ENCODE measurements around the gene CAPRIN2. TPM values are rescaled to one million over a fixed set of nuclear protein-coding genes. Genes with fewer than 3 reads are reported as not detected.

The CAPRIN2 gene
- total and polyA plus RNA-seq, 3 experiments from 2014 or later, result 8.8 to 11.5 (median 11.1) TPM

GRCh38 chr12:30687265-30687986 is 67.3 kb downstream of the CAPRIN2 start:
- Mint-ChIP-seq H3K27ac (peak overlapping the region in 4 of 8 donors; percentile 1 to 58 (median 48)), H3K9me3 (no peaks in the 10 kb centered on the region), H3K4me1 (peaks cover 27 to 41% (median 38%) of the 10 kb centered on the region in 3 donors), H3K36me3 (peaks cover 0 to 45% (median 18%) of the 10 kb centered on the region in 3 donors), H3K4me3 (no peak overlapping the region), H3K27me3 (no peaks in the 10 kb centered on the region)
- Histone ChIP-seq H3K27me3 (ENCODE audit: insufficient read depth, low read length, poor library complexity, severe bottlenecking) (no peaks in the 10 kb centered on the region), H3K4me3 (ENCODE audit: low read length) (no peak overlapping the region), H3K36me3 (ENCODE audit: insufficient read depth, low read length) (peaks cover 5% of the 10 kb centered on the region), H3K27ac (ENCODE audit: low read depth, low read length) (no peak overlapping the region), H3K9me3 (ENCODE audit: low read length) (no peaks in the 10 kb centered on the region), H3K4me1 (ENCODE audit: insufficient read depth, low read length) (no peaks in the 10 kb centered on the region)
- DNase-seq, result no peak
- ChIA-PET CTCF (no interaction called here), POLR2A (no interaction called here)

- ChIA-PET CTCF (no interaction called here), POLR2A (no interaction called here)
These were observed 75.5 kb downstream of the CAPRIN2 start for GRCh38 chr12:30679241-30679640.

GRCh38 chr12:30678221-30678620 is 76.5 kb downstream of the CAPRIN2 start:
- no peaks in the 10 kb centered on the region for H3K4me1 Mint-ChIP-seq
- peaks cover 33% of the 10 kb centered on the region for H3K36me3 ChIP-seq (ENCODE audit: insufficient read depth, low read length)
- no peaks in the 10 kb centered on the region for H3K9me3 Mint-ChIP-seq
- H3K4me1 ChIP-seq (ENCODE audit: insufficient read depth, low read length), result no peaks in the 10 kb centered on the region
- H3K27me3 ChIP-seq (ENCODE audit: insufficient read depth, low read length, poor library complexity, severe bottlenecking), result no peaks in the 10 kb centered on the region
- H3K27me3 Mint-ChIP-seq, result no peaks in the 10 kb centered on the region
- CTCF ChIA-PET, result no interaction called here
- H3K9me3 ChIP-seq (ENCODE audit: low read length), result no peaks in the 10 kb centered on the region
- no peak overlapping the region for H3K4me3 Mint-ChIP-seq
- H3K36me3 Mint-ChIP-seq, result peaks cover 0 to 76% (median 23%) of the 10 kb centered on the region in 3 donors
- no peak overlapping the region for H3K27ac ChIP-seq (ENCODE audit: low read depth, low read length)
- POLR2A ChIA-PET, result no interaction called here
- no peak overlapping the region for H3K4me3 ChIP-seq (ENCODE audit: low read length)
- no peak overlapping the region for H3K27ac Mint-ChIP-seq
- DNase-seq, result no peak

More at GRCh38 chr12:30679241-30679640, 75.5 kb downstream of the CAPRIN2 start:
- peaks cover 33% of the 10 kb centered on the region for H3K36me3 ChIP-seq (ENCODE audit: insufficient read depth, low read length)
- H3K9me3 ChIP-seq (ENCODE audit: low read length), result no peaks in the 10 kb centered on the region
- H3K4me3 ChIP-seq (ENCODE audit: low read length), result no peak overlapping the region
- DNase-seq, result no peak
- H3K27ac Mint-ChIP-seq, result no peak overlapping the region
- H3K27me3 ChIP-seq (ENCODE audit: insufficient read depth, low read length, poor library complexity, severe bottlenecking), result no peaks in the 10 kb centered on the region
- peaks cover 0 to 76% (median 28%) of the 10 kb centered on the region in 3 donors for H3K36me3 Mint-ChIP-seq
- no peaks in the 10 kb centered on the region for H3K9me3 Mint-ChIP-seq
- no peaks in the 10 kb centered on the region for H3K4me1 Mint-ChIP-seq
- no peak overlapping the region for H3K4me3 Mint-ChIP-seq
- no peaks in the 10 kb centered on the region for H3K4me1 ChIP-seq (ENCODE audit: insufficient read depth, low read length)
- H3K27ac ChIP-seq (ENCODE audit: low read depth, low read length), result no peak overlapping the region
- no peaks in the 10 kb centered on the region for H3K27me3 Mint-ChIP-seq

- ChIA-PET CTCF (no interaction called here), POLR2A (no interaction called here)
- H3K36me3 ChIP-seq (ENCODE audit: insufficient read depth, low read length), result peaks cover 14% of the 10 kb centered on the region
- H3K4me1 ChIP-seq (ENCODE audit: insufficient read depth, low read length), result no peaks in the 10 kb centered on the region
- Mint-ChIP-seq H3K4me3 (no peak overlapping the region), H3K27me3 (no peaks in the 10 kb centered on the region), H3K4me1 (peaks cover 0 to 2% (median 0%) of the 10 kb centered on the region in 3 donors), H3K27ac (peak overlapping the region in 4 of 8 donors; percentile 5 to 42 (median 17)), H3K9me3 (no peaks in the 10 kb centered on the region), H3K36me3 (peaks cover 4 to 64% (median 26%) of the 10 kb centered on the region in 3 donors)
- H3K4me3 ChIP-seq (ENCODE audit: low read length), result no peak overlapping the region
- DNase-seq, result no peak
- H3K27ac ChIP-seq (ENCODE audit: low read depth, low read length), result peak overlapping the region; percentile 15
- no peaks in the 10 kb centered on the region for H3K9me3 ChIP-seq (ENCODE audit: low read length)
- no peaks in the 10 kb centered on the region for H3K27me3 ChIP-seq (ENCODE audit: insufficient read depth, low read length, poor library complexity, severe bottlenecking)
These were observed 93.5 kb downstream of the CAPRIN2 start for GRCh38 chr12:30661210-30661609.

Other genes starting within 250 kb of the CAPRIN2 start
- gene IPO8, start 59.1 kb downstream of the CAPRIN2 start, total RNA-seq, result 10 to 100 TPM; 50.8 to 52.9 TPM
- gene IPO8, start 59.1 kb downstream of the CAPRIN2 start, polyA plus RNA-seq, result 14.8 TPM
- gene TSPAN11, start 171.8 kb upstream of the CAPRIN2 start, total RNA-seq, result not detected
- not detected for gene TSPAN11, start 171.8 kb upstream of the CAPRIN2 start, polyA plus RNA-seq

Measured in CD8-positive, alpha-beta memory T cell (primary cell).